Thyroid gland (tissue), 4 donors: Measurements from ENCODE around the gene PAX5.

Experiments
- POLR2A ChIP-seq, 2 donors: fragments of 450-650 bp; IDR thresholded peaks; one replicate each; pipeline ENCODE4 v1.6.1; 2017; ENCODE audit warnings: antibody characterized with exemption in 2 of 2, mild to moderate bottlenecking in 2 of 2, moderate library complexity in 1 of 2
- TF ChIP-seq, protein P1 (sequence below), 6 experiments: fragments of 200-600 bp in 3 of 6; fragments of 450-650 bp in 3 of 6; sonication (generic) in 3 of 6; IDR thresholded peaks; one replicate each; pipeline ENCODE4 v1.5.1; 2016 to 2019; ENCODE audit warnings: antibody characterized with exemption in 6 of 6, mild to moderate bottlenecking in 2 of 6, inconsistent platforms in 1 of 6, moderate library complexity in 1 of 6

DNA sequence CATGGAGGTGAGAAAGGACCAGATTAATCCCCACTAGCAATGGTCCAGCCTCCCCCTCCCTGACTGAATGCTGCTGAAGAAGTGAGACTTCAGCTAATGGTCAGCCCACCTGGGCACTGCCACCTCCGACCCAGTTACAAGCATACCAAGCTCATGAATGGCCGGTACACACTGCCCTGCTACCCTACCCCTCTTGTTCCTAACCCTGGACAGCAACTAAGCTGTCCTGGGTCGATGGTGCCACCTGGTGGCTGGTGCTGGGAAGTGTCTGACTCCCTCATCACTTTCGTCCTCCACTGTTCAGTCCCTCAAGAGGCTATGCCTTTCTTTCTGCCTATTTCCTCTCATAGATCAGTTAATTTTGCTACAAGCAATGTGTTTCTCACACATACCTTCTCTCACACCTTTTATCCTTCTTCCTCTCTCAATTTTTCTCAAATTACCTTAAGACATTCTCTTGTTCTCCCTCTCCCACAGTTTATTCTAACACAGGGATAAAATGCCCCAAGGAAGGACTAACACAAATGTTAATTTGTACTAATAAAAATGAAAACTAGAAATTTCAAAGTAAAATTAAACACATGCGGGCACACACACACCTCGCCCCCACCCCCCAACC, 42.4 kb downstream of the PAX5 start:
- no peak for TF ChIP-seq POLR2A (IDR thresholded peaks at IDR 0.05)
- TF ChIP-seq, protein P1, sequence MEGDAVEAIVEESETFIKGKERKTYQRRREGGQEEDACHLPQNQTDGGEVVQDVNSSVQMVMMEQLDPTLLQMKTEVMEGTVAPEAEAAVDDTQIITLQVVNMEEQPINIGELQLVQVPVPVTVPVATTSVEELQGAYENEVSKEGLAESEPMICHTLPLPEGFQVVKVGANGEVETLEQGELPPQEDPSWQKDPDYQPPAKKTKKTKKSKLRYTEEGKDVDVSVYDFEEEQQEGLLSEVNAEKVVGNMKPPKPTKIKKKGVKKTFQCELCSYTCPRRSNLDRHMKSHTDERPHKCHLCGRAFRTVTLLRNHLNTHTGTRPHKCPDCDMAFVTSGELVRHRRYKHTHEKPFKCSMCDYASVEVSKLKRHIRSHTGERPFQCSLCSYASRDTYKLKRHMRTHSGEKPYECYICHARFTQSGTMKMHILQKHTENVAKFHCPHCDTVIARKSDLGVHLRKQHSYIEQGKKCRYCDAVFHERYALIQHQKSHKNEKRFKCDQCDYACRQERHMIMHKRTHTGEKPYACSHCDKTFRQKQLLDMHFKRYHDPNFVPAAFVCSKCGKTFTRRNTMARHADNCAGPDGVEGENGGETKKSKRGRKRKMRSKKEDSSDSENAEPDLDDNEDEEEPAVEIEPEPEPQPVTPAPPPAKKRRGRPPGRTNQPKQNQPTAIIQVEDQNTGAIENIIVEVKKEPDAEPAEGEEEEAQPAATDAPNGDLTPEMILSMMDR (IDR thresholded peaks at IDR 0.05), result no peak
